ENCODE results near the gene ANKLE2. TPM values are rescaled to one million over a fixed set of nuclear protein-coding genes. Genes with fewer than 3 reads are reported as not detected.
"Not testable (repeated sequence)": the region's sequence is repeated elsewhere in the genome, so short reads cannot be mapped to it uniquely, and the experiment has no call there.

ANKLE2 gene
- total RNA-seq, 4 donors from 2014 or later, result 29.6 to 44.9 (median 34.6) TPM

DNA sequence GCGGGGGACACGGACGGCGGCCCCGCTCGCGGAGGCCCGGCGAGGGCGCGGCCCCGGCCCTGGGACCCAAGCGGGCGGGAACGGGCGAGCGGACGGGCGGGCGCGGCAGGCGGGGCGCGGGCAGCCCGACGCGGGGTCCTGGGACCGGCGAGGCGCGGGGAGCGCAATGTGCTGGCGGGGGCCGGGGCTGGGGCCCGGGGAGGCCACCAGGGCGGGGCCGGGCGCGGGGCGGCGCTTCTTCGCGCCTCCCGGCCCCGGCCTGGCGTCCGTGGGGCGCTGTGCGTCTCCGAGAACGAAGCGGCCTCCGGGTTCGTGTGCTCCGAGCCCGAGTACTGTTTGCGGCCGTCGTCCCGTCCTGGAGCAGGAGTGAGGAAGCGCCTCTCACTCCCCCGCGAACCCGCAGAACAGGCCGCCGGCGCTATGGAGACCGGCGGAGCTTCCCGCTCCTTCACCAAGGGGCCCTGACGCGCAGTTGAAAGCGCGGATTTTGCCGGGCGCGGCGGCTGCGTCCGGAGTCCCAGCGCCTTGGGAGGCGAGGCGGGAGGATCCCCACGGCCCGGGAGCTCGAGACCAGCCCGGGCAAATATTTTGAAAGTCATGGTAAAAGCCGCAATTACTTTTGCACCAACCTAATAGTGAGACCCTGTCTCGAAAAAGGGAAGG lies 420 bp upstream of the ANKLE2 start:
- in situ Hi-C loops (cut with MboI; ENCODE audit: low sequenced_read_pairs in 4 of 4), result no loop called here
- Histone ChIP-seq H3K4me3 (peak overlapping the region; percentile 81 to 98 (median 89)), H3K4me1 (peaks cover 29 to 35% of the 10 kb centered on the region in 2 donors), H3K9me3 (no peaks in the 10 kb centered on the region), H3K27me3 (no peaks in the 10 kb centered on the region), H3K27ac (peak overlapping the region; percentile 94 to 100 (median 99)), H3K36me3 (peaks cover 0 to 3% of the 10 kb centered on the region in 2 donors)
- ATAC-seq (peak; percentile 87 to 90), DNase-seq (peak; percentile 71 to 79)
- TF ChIP-seq POLR2A (IDR thresholded peaks at IDR 0.05), result peak; percentile 66 to 68
- TF ChIP-seq, protein P1, sequence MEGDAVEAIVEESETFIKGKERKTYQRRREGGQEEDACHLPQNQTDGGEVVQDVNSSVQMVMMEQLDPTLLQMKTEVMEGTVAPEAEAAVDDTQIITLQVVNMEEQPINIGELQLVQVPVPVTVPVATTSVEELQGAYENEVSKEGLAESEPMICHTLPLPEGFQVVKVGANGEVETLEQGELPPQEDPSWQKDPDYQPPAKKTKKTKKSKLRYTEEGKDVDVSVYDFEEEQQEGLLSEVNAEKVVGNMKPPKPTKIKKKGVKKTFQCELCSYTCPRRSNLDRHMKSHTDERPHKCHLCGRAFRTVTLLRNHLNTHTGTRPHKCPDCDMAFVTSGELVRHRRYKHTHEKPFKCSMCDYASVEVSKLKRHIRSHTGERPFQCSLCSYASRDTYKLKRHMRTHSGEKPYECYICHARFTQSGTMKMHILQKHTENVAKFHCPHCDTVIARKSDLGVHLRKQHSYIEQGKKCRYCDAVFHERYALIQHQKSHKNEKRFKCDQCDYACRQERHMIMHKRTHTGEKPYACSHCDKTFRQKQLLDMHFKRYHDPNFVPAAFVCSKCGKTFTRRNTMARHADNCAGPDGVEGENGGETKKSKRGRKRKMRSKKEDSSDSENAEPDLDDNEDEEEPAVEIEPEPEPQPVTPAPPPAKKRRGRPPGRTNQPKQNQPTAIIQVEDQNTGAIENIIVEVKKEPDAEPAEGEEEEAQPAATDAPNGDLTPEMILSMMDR (IDR thresholded peaks at IDR 0.05 in 4 of 5, conservative IDR thresholded peaks at IDR 0.05 in 1 of 5), result peak in 3 of 5 experiments; percentile 22 to 44 (median 38)
- intact Hi-C loops (cut with DNase I; ENCODE audit: low total_unique reads), result loop anchor here (2.0 to 5.0 kb wide), 4 partner anchors 50 to 369 kb away; partner anchors contain the start of genes GOLGA3, PGAM5, POLE and PXMP2

DNA sequence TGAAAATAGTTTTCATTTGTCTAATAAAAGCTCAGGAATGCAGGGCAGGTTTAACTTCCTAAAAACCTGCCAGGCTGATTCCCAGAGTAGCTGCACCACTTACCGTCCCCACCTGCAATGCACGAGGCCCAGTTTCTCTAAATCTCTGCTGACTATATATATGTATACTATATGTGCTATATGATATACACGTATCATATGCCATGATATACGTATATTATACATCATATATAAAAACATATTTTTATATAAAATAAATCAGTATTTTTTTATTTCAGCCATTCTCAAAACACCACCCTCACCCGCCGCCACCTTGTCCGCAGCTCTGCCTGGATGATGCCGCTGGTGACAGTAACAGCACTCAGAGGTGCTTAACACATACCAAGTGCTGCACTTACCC lies 2.3 kb downstream of the ANKLE2 start:
- in situ Hi-C loops (cut with MboI; ENCODE audit: low sequenced_read_pairs in 4 of 4), result no loop called here
- no peak for DNase-seq
- ATAC-seq, result no peak
- no peaks in the 10 kb centered on the region for H3K27me3 ChIP-seq
- intact Hi-C loops (cut with DNase I; ENCODE audit: low total_unique reads), result no loop called here
- TF ChIP-seq POLR2A (IDR thresholded peaks at IDR 0.05), result no peak
- TF ChIP-seq, protein P1 (IDR thresholded peaks at IDR 0.05 in 4 of 5, conservative IDR thresholded peaks at IDR 0.05 in 1 of 5), result no peak
- no peak overlapping the region for H3K27ac ChIP-seq
- H3K9me3 ChIP-seq, result no peaks in the 10 kb centered on the region
- H3K36me3 ChIP-seq, result peaks cover 0 to 24% of the 10 kb centered on the region in 2 donors
- H3K4me3 ChIP-seq, result no peak overlapping the region
- H3K4me1 ChIP-seq, result peaks cover 21 to 30% of the 10 kb centered on the region in 2 donors

DNA sequence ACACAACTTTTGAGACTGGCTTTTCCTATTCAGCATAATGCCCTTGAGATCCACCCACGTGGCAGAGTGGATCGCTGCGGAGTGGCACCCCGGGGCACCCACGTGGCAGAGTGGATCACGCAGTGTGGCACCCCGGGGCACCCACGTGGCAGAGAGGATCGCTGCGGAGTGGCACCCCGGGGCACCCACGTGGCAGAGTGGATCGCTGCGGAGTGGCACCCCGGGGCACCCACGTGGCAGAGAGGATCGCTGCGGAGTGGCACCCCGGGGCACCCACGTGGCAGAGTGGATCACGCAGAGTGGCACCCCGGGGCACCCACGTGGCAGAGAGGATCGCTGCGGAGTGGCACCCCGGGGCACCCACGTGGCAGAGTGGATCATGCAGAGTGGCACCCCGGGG lies 2.8 kb downstream of the ANKLE2 start:
- H3K27me3 ChIP-seq; H3K27ac ChIP-seq; H3K4me3 ChIP-seq; intact Hi-C loops (cut with DNase I; ENCODE audit: low total_unique reads); in situ Hi-C loops (cut with MboI; ENCODE audit: low sequenced_read_pairs in 4 of 4); H3K9me3 ChIP-seq; DNase-seq; ATAC-seq: not testable (repeated sequence)
- Histone ChIP-seq H3K4me1 (peaks cover 21 to 30% of the 10 kb centered on the region in 2 donors), H3K36me3 (peaks cover 0 to 28% of the 10 kb centered on the region in 2 donors)

DNA sequence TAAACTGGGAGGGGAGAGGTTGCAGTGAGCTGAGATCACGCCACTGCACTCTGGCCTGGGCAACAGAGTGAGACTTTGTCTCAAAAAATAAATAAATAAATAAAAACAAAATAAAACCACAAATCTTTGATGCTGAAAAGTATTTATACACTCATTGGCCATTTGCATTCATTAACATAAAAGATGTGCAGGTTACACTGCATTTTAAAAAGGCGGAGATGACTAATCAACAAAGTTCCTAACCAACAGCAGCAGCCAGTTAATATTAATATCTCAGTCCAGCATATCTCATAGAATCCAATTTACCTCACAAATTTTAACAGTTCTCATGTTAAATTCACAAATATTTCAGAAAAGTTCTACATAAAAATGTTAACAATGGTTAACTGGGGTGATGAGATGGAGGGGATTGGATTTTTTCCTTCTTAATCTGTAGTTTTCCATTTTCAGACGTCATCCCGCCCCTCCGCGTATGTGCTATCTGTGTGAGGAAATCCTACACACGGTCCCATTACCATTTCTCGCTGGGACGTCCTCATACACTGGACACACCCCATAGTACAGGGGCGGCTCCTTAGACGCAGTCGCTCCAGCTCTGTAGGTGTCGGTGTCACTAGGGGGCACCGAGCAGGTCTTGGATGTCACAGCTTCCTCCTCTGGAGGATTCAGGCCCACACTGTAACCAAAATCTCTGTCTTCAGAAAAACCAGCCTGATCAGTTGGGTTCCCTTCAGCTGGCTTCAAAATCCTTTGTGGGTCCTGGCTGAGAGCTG lies 7.3 kb downstream of the ANKLE2 start:
- H3K36me3 ChIP-seq, result peaks cover 0 to 68% of the 10 kb centered on the region in 2 donors
- no peak for DNase-seq
- in situ Hi-C loops (cut with MboI; ENCODE audit: low sequenced_read_pairs in 4 of 4), result no loop called here

DNA sequence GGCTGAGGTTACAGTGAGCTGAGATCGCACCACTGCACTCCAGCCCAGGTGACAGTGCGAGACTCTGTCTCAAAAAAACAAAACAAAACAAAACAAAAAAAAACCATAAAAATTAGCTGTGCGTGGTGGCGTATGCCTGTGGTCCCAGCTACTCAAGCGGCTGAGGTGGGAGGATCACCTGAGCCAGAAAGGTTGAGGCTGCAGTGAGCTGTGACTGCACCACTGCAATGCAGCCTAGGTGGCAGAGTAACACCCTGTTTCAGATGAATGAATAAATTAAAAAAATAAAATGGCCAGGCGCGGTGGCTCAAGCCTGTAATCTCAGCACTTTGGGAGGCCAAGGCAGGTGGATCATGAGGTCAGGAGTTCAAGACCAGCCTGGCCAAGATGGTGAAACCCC lies 8.0 kb downstream of the ANKLE2 start:
- H3K4me3 ChIP-seq; H3K27ac ChIP-seq; intact Hi-C loops (cut with DNase I; ENCODE audit: low total_unique reads); in situ Hi-C loops (cut with MboI; ENCODE audit: low sequenced_read_pairs in 4 of 4); H3K9me3 ChIP-seq; DNase-seq; H3K4me1 ChIP-seq; H3K27me3 ChIP-seq; ATAC-seq: not testable (repeated sequence)
- peaks cover 0 to 75% of the 10 kb centered on the region in 2 donors for H3K36me3 ChIP-seq

More for the DNA sequence above, 7.3 kb downstream of the ANKLE2 start:
- H3K4me3 ChIP-seq, result no peak overlapping the region
- no peak for ATAC-seq
- no peaks in the 10 kb centered on the region for H3K9me3 ChIP-seq
- H3K27me3 ChIP-seq, result no peaks in the 10 kb centered on the region
- intact Hi-C loops (cut with DNase I; ENCODE audit: low total_unique reads), result no loop called here
- no peak overlapping the region for H3K27ac ChIP-seq
- TF ChIP-seq, protein P1 (IDR thresholded peaks at IDR 0.05 in 4 of 5, conservative IDR thresholded peaks at IDR 0.05 in 1 of 5), result no peak
- TF ChIP-seq POLR2A (IDR thresholded peaks at IDR 0.05), result no peak
- H3K4me1 ChIP-seq, result no peaks in the 10 kb centered on the region

Measured in gastrocnemius medialis (tissue), 4 donors.